22Rv1 (cell line): Measurements from ENCODE around the gene XPO4.

ENCODE experiments used
- CTCF ChIP-seq: fragments of 450-650 bp; IDR thresholded peaks from 2 replicates; pipeline ENCODE4 v1.5.1; 2017; ENCODE audit warnings: mild to moderate bottlenecking
- ZFX ChIP-seq: fragments of 450-650 bp; IDR thresholded peaks from 2 replicates; pipeline ENCODE4 v1.6.1; 2017; ENCODE audit warnings: antibody characterized with exemption, borderline replicate concordance

- TF ChIP-seq CTCF = no peak
- no peak for TF ChIP-seq ZFX
These were observed 6.4 kb upstream of the XPO4 start for GRCh38 chr13:20908714-20909497.
